PFSK-1 (cell line): ENCODE data around the gene TBC1D16.

Source experiments
- POLR2AphosphoS5 ChIP-seq: IDR thresholded peaks from 2 replicates; pipeline ENCODE4 v1.6.1; 2012; ENCODE audit warnings: low read depth, mild to moderate bottlenecking, control low read depth, low read length, moderate library complexity
- SIN3A ChIP-seq: IDR thresholded peaks from 2 replicates; pipeline ENCODE4 v1.6.1; 2012; ENCODE audit warnings: mild to moderate bottlenecking, low read length, moderate library complexity, borderline replicate concordance; ENCODE audit not compliant: insufficient read depth

GRCh38 chr17:79948406-79948944 lies 87.2 kb downstream of the TBC1D16 start:
- no peak for TF ChIP-seq SIN3A
- TF ChIP-seq POLR2AphosphoS5, result no peak
